HG03571 (cell line): ENCODE data around the gene ARF6.
"Not testable (repeated sequence)": the region's sequence is repeated elsewhere in the genome, so short reads cannot be mapped to it uniquely, and the experiment has no call there.

Source experiments
- ATAC-seq: cut with Tn5 transposase; IDR thresholded peaks from one replicate; pipeline ENCODE4 v1.9.1; 2021; ENCODE audit not compliant: unreplicated experiment

Gene ARF6

DNA sequence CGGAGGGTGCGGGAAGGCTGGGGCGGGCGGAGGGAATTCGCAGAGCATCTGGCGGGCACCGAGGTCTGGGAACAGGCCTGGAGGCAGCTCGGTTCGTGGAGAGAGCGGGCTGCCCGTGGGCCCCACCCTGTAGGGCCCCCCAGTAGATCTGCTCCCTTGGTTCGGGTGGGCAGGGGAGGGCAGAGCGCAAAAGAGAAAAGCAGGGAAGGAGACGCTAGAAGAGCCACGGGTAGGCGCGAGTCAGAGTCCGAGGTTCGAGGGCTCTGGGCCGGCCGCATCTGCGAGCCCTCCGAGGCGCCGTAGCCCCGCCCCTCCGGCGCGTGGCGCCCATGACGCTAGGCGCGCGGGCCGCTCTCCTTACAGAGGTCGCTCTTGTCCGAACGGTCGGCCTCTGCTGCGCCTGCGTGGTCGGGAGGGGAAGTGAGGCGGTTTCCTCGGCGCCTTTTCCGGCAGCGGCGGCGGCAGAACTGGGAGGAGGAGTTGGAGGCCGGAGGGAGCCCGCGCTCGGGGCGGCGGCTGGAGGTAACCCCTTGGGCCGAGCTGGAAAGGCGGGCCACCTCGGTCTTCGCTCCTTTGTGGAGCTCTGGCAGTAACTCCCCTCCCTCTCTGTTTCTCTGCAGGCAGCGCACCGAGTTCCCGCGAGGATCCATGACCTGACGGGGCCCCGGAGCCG is at the start of gene ARF6:
Gene ARF6 (plus strand): TSS at position 447 of the 673 bp plus-strand sequence. CDS start 655 bp downstream, outside the sequence.
- ATAC-seq, result peak; percentile 82

DNA sequence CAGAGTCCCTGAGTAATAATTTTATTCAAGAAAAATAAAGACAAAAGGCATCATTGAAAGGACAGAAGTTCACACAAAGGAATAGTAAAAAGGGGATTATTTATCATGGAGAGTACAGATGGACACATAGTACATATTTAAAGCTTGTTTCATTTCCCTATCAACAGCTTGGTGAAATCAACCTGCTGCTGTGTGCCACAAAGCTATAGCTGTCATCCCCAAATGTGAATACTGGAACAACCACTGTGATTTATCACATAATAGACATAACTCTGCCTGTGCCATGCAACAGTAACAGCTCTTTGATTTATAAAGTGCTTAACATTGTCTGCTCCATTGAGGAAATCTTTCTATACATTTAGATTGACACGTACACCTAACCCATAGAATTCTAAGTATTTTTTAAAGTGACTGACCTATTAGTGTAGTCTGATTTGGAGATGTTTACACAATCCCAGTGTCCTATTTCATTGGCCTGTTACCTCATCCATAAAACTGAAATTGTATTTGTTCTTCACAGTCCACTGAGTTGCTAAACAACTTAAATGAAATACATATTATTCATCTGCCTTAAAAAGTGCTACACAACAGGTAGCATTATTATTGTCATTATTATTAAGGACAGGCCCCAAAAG is 43.6 kb upstream of the ARF6 start:
- ATAC-seq, result no peak

DNA sequence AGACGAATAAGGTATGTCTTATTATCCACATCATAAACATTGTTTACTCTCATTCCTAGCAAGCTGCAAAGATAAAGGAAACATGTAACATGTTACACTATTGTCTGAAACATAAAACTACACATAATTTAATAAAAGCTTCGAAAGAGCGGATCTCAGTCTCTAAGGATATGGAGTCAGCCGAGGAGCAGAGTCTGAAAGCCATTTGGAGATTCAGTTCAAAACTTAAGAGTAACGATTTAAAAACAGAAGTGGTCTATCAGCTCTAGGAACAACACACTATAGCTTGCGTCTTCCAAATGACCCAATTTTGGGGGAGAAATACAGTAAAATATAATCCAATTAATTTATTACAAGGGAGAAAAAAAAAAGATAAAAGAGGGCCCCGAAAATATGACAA is 41.1 kb upstream of the ARF6 start:
- ATAC-seq, result no peak

DNA sequence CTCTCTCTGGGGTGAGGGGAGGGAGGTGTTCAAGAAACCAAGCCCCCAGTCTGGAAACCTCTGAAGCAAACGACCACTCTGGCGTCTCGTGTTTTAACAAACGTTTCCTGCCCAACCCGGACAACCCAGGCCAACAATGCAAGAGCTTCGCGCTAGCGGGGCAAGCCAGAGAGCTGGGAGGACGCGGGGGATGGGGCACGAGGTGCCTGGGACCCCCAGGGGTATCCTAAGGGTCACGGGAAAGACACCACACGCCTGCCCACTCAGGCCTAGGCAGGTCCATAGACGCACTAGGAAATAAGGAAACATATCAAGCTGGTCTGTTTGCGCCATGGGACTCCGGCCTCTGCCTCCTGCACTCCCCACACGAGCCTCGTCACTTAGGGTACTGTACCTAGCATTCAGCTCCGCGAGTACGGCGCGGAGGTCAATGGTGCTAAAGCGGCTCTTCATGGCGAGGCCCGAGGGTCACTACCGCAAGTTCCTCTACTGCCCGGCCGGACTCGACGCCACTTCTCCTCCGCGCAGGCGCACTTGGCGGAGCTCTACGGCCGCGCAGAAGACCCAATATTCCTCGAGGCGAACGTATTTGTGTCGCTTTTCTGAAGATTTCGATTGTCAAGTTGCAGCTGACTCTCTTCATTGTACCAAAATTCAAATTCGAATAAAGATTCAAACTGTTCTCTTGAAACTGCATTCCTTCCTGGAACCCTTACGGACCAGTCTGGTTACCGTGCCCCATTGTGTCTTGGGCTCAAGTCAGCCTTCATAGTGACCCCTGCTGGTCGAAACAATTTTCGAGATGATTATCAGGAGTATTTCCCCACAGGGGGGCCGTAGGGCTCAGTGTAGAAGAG is 40.4 kb upstream of the ARF6 start, which contains the start of gene NEMF:
Gene NEMF (minus strand): TSS at position 488 of the 857 bp plus-strand sequence. CDS start 35 bp downstream, at position 453.
- peak; percentile 68 for ATAC-seq

DNA sequence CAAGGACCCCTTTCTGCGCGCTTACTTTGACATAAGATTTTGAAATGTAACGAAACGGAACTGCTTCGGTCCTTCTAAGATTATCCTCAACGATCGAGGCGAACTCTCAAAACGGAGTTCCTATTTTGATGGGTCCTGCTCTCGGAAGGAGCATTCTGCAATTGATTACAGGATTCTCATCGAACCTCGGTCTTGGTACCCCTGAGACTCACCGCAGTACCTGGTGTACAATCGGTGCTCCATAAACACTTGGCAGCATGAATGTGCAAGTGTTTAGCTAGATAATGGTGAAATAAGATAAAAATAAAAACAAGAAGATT is 39.8 kb upstream of the ARF6 start:
- peak; percentile 10 for ATAC-seq

DNA sequence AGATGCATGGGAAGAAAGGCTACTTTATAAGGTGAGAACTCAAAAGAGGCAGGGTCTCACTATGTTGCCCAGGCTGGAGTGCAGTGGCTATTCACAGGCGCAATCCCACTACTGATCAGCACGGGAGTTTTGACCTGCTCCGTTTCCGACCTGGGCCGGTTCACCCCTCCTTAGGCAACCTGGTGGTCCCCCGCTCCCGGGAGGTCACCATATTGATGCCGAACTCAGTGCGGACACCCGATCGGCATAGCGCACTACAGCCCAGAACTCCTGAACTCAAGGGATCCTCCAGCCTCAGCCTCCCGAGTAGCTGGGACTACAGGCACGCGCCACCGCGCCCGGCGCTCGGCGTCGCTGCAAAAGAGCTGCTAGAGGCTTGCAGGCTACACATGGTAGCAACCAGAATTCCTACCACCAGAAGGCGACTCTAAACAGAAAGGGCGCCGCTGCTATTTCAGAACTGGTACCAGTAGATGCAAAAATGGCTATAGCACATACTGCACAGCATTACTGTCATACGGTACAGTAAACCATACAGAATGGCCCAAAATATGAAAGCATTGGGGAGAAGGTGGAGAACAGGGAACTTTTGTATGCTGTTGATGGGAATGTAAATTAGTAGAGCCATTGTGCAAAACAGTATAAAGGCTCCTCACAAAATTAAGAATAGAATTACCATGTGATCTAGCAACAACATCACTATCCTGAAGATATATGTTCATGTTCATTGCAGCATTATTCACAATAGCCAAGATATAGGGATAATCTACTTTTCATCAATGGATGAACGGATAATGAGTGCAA is 39.1 kb upstream of the ARF6 start:
- no peak for ATAC-seq

DNA sequence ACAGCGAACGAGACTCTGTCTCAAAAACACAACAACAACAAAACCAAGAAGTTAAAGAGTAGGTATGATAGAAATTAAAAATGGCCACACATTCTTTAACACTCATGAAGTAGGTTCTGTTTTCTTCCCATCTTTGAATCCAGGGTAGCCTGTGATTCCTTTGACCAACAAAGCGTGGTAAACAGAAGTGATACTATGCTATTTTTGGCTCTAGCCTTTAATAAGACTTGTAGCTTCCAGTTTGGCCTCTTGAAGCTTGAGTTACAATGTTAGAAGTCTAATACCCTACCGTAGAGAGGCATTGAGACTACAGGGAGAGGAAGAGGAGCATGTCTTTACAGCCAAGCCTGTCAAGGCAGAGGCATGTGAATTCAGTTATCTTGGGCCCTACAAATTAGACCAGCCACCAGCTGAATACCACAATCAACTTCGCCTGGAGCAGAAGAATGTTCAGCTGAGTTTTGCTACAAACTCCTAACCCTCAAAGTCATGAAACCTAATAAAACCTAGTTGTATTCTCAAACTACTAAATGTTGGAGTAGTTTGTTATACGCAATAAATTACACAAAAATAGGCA is 35.4 kb upstream of the ARF6 start:
- no peak for ATAC-seq

DNA sequence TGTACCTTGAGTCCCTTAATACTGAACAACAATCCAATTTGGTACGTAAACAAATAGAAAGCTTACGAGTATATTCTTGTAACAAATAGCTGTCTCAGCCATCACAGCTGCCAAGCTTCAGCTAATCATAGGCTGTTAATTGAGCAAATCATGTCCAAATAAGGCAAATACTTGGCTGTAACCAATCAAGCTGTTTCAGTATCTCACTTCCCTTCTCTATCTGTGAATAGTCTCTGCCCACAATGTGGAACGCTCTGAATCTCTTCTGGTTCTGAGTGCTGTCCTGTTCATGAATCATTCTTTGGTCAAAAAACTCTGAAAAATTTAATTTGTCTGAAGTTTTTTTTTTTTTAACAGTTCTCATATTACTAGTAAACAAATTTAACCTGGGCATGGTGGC is 34.5 kb upstream of the ARF6 start:
- no peak for ATAC-seq

DNA sequence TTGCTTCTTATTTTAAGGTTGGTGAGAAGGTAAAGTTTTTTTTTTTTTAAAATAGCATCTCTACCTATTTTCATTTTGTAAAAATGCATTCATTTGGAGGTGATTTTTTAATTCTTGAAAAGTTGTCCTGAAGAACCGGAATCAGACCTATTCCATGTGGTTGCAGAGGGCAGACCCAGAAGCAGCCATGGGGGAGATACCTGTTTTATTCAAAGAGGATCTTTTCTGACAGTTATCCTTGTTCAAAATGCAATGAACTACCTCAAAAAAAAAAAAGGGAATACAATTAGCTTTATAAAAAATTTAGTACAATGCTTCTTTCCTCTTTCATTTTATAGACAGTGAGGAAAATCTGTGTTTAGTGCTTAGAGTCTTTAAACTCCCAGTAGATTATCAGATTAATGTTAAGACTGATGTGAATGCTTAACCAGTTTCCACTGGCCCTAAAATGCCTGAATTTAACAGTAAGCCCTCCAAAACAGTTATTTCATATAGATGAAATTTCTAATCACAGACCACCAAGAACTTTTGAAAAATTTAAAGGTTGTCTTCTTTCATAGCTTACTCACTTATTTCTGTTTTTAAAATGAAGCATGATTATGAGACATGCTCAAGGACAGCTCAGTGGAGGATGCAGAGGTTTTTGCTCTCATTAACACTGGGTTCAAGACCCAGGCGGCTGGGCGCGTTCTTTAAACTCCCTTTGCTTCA is 31.7 kb upstream of the ARF6 start:
- no peak for ATAC-seq

DNA sequence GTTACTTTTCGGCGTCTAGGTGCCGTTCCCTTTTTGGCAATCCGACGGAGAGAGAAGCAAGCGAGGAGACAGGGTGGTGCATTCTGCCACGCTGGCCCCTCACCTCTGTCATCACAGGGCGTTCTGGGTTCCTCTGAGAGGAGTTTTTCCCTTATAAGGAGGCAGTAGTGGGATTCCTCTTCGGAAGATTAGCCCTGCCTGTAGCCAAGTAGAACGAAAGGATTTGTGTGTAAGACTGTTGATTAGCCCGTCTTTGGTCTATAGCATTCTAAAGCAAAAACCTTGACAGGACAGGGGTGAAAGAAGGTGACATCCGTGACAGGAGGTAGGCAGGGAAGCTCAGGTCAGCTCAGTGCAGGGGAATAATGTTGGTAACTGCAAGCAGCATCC is 31.2 kb upstream of the ARF6 start:
- ATAC-seq, result no peak

DNA sequence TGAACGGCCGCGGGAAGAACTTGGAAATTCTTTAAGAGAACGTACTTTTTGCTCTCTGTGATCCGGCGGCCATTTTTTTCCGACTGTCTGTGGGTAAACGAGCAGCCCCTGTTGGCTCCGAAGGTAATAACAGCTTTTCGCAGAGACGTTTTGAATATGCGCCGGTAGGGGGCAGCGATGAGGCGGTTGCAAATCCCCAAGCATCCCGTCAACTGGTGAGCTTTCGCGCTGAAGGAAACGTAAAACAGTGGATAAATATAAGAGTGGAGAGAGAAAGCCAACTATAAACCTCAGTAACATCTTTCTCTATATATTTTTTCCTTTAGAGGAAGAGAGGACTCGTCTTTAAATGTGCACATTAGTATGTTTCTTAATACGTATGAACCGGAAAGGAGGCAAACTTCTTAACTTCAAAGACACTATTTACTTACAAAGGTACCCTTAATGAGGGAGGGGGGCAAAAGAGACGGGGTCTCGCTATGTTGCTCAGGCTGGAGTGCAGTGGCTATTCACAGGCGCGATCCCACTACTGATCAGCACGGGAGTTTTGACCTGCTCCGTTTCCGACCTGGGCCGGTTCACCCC is 30.7 kb upstream of the ARF6 start:
- peak; percentile 25 for ATAC-seq

DNA sequence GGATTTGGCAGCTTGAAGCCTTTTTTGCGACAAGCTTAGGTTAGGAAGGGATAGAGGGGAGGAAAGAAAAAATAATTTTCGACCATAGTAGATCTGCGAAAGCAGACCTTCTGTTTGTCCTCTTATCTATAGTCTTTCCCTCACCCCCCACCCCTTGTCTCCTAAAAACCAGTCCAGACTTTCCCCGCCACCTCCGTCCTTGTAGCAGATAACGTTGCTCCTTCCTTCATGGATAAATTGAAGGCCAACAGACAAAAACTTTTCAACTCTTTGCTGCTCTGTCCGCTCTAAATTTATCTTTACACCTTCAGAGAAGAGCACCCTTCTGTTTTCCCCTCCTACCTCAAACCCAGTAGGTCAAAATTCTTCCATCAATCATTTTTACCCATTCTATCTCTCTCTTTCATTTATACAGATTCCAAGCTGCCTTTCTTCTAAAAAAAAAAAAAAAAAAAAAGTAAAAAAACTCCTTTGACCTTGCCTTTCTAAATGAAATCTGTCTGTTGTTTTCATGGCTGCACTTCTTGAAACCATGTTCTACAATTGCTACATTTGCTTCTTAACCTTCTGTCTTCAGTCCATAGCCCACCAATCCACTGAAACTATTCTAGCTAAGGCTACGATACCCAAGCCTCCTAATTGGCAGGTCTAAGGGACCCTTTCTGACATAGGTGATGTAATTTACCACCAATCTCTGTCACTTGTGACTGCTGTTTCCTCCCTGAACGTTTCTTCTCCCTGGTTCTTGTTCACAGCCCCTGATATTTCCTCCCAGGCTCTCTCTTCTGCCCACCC is 29.2 kb upstream of the ARF6 start:
- no peak for ATAC-seq

DNA sequence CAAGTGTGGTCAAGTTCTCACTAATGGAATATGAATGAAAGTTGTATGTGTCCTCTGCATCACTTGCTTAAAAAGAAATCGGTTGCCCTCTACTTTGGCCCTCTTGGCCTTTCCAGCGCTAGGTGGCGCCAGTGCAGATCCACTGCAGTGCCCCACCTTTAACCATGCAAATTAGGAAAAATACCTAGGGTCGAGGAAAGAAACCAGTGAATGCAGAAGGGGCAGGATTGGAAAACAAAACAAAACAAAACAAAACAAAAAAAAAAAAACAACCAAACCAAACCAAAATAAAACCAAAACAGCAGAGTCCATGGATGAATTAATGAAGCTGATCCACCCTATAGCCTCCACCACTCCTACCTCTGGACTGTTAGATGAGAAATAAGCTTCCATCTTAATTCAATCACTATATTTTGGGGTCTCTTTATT is 27.4 kb upstream of the ARF6 start:
- no peak for ATAC-seq

DNA sequence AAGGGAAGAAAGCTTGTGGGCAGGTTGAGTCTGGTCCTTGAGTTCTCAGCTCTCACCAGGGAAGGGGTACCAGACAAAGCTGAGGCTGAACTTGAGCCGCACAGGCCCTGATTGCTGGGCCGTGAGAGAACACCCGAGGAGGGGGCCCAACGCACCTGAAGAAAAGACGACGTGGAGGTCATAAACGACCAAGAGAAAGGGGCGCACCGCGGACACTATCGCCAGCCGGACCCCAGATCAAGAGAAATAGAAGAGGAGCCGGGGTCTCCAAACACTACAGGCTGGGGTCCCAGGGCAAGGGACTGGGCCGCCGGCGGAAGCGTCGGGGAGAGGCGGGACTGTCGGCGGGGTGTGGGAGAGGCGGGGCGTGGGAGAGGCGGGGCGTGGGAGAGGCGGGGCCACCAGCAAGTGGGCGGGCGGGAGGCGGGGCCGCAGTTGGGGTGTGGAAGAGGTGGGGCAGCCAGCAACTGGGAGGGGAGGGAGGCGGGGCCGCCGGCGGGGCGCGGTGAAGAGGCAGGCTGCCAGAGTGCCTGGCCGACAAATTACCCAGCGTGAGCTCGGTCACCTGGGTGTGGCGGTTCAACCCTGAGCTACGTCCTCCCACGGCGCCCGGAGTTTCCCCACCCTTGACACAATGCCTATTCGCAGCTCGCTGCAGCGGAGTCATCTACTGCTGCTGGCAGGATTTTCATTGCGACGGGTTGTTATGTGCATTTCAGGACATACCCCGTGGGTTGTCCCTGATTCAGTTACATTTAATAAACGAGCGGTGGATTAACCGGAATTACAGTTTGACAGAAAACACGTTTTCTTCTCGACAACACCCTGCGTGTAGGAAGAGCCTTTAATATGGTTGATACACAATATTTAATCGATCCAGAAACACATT is 24.8 kb upstream of the ARF6 start:
- ATAC-seq, result peak; percentile 65

DNA sequence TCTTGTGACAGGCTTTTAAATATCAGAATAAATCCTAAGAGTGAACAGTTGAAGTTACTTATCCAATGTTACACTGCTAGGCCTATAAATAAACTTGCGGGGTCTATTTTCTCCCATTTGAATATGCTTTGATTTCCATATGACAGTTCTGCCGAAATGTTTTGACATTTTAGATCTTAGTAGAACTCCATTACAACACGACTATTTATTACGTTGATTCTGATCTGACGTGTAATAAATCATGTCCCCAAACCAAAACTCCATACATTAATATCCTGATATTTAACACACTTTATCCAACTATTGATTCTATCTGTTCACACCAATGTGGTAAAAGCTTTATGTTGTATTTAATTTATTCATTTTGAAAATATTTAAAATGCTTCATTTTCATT is 24.2 kb upstream of the ARF6 start:
- no peak for ATAC-seq

DNA sequence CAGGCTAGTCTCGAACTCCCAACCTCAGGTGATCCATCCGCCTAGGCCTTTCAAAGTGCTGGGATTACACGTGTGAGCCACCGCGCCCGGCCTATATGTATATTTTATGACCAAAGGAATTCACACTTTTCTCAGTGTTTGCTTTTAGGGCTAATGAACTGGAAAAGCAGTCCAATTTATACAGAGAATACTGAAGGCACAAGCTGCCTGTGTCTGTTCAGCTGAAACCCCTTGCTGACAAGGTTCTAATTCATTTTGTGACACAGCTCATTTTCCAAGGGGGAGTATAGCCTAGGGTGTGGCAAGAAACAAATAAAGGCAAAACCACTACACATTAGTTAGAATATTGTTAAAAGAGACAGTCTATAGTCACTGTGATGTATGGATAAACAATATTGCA is 22.0 kb upstream of the ARF6 start:
- no peak for ATAC-seq

DNA sequence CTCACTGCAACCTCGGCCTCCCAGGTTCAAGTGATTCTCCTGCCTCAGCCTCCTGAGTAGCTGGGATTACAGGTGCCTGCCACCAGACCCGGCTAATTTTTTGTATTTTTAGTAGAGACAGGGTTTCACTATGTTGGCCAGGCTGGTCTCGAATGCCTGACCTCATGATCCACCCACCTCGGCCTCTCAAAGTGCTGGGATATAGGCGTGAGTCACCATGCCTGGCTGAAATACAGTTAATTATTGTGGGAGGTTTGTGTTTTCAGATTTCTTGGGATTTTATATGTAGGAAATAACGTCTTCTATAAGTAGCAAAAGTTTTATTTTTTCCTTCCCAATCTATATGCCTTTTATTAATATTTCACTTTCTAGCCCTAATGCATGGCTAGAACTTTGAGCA is 19.3 kb upstream of the ARF6 start:
- not testable (repeated sequence) for ATAC-seq

DNA sequence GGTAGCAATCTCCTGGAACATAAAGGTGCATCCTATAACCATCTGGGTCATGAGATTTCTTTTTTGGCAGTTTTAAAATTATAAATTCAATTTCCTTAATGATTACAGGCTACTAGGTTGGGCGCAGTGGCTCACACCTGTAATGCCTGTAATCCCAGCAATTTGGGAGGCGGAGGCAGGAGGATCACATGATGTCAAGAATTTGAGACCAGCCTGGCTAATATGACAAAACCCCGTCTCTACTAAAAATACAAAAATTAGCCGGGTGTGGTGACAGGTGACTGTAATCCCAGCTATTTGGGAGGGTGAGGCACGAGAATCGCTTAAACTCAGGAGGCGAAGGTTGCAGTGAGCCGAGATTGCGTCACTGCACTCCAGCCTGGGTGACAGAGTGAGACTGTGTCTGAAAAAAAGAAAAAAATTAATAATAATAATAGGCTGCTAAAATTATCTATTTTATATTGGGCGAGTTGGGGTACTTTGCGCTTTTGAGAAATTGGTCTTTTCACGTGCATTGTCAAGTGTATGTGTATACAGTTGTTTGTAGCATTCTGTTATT is 17.2 kb upstream of the ARF6 start:
- no peak for ATAC-seq
